GM12892 (cell line): Measurements from ENCODE around the gene SLC38A5. TPM values are rescaled to one million over a fixed set of nuclear protein-coding genes. Genes with fewer than 3 reads are reported as not detected.
"Not testable (repeated sequence)": the region's sequence is repeated elsewhere in the genome, so short reads cannot be mapped to it uniquely, and the experiment has no call there.

ENCODE experiments used
- DNase-seq: peaks from one replicate; pipeline ENCODE4 v3.0.0; 2011; ENCODE audit not compliant: insufficient read length
- FAIRE-seq: peaks from 2 replicates; lab custom pipeline; 2011; peaks lifted over from hg19 to GRCh38; lab: Jason Lieb, UNC
- POLR2A ChIP-seq: IDR thresholded peaks from 2 replicates; pipeline ENCODE4 v1.6.1; 2011; ENCODE audit warnings: low read depth, low read length, control low read depth
- POLR2AphosphoS5 ChIP-seq: IDR thresholded peaks from 2 replicates; pipeline ENCODE4 v1.6.1; 2011; ENCODE audit warnings: low read depth, low read length, control low read depth
- TAF1 ChIP-seq: IDR thresholded peaks from 2 replicates; pipeline ENCODE4 v1.6.1; 2011; ENCODE audit warnings: low read depth, mild to moderate bottlenecking, control low read depth, low read length, borderline replicate concordance
- polyA plus RNA-seq: library from polyadenylated mRNA; unstranded; fragments of >200 nt; gene quantifications from one replicate; pipeline ENCODE4 v1.2.1, GENCODE V29; 2012; ENCODE audit warnings: missing spikeins, inconsistent platforms; ENCODE audit not compliant: missing spikeins

Gene SLC38A5
- polyA plus RNA-seq, result 37.8 TPM

DNA sequence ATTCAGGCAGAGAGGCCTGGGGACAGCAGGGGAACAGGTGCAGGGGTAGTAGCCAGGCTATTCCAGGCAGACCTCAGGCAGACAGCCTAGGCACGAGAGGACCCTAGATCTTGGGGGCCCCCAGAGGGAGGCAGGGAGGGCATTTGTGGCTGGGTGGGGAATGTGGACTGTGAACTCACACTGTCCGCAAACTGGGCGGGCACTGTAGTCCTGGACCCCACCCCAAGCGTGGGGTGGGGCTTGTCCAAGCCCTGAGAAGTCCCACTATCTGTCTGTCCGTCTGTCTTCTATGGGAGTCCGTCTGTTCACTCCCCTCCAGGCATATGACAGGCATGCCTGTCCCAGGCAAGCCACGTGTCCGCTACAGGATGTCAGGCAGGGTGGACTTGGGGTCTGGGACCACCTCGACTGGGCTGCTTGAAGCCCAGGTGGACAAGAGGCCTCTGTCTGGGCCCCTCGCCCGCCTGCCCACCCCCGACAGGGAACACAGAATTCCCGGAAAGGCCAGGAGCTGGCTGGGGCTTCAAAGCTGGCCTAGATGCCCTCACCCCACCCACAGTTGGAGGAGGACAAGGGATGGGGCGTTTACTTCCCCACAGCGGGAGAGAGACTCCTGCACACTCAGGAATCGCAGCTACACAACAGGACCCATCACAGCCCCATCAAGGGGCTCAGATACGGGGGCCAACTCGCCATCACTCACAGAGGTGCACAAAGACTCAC lies at the start of gene SLC38A5:
TSS of gene SLC38A5 (minus strand) at position 151 of the 723 bp plus-strand sequence. CDS start 2,336 bp downstream, outside the sequence.
- DNase-seq, result no peak
- FAIRE-seq, result no peak
- TF ChIP-seq POLR2A (no peak), POLR2AphosphoS5 (no peak), TAF1 (no peak)

DNA sequence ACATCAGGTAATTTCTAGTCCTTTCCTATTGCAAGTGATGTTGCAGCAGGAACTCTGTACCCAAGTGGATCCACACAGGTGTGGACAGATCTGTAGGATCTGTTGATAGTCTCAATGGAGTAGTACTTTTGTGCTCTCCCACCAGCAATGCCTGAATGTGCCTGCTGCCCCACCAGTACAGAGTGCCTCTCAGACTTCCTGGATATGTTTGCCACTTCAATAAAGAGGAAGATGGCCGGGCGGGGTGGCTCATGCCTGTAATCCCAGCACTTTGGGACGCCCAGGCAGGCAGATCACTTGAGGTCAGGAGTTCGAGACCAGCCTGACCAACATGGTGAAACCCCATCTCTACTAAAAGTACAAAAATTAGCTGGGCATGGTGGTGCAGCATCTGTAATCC lies 49.4 kb upstream of the SLC38A5 start:
- not testable (repeated sequence) for DNase-seq, FAIRE-seq

DNA sequence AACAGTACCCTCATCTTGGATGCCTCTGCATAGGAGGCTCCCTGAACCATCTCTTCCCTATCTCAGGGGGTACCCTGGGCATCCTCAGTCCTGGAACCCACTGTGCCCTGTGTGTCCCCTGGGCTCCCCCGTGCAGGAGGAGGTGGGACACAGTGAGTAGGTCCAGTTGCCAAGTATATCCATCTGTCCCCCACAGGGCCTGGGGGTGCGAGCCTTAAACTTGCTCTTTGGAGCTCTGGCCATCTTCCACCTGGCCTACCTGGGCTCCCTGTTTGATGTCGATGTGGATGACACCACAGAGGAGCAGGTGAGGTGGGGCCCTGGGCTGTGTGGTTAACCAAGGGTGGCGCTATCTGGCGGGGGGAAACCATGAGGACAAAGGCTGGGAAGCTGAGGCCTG lies 46.9 kb upstream of the SLC38A5 start:
- TF ChIP-seq POLR2A, result no peak
- no peak for TF ChIP-seq TAF1
- TF ChIP-seq POLR2AphosphoS5, result no peak
- FAIRE-seq (no peak), DNase-seq (no peak)

DNA sequence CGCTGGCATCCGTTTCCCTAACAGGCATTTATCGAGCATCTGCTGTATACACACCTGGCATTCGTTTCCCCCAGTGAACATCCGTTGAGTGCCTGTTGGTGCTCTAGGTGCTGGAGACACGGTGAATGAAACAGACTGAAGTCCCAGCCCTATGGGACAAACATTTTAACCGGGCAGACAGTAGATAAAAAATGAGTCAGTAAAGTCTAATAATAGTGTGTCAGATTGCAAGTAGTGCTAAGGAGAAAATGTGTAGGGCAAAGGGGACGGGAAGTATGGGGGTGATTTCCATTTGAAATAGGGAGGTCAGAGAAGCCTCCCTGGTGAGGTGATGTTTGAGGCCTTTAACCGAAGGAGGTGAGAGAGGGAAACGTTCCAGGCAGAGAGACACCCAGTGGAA lies 46.2 kb upstream of the SLC38A5 start:
- TF ChIP-seq TAF1, result no peak
- TF ChIP-seq POLR2A, result no peak
- TF ChIP-seq POLR2AphosphoS5, result no peak
- no peak for DNase-seq
- no peak for FAIRE-seq

DNA sequence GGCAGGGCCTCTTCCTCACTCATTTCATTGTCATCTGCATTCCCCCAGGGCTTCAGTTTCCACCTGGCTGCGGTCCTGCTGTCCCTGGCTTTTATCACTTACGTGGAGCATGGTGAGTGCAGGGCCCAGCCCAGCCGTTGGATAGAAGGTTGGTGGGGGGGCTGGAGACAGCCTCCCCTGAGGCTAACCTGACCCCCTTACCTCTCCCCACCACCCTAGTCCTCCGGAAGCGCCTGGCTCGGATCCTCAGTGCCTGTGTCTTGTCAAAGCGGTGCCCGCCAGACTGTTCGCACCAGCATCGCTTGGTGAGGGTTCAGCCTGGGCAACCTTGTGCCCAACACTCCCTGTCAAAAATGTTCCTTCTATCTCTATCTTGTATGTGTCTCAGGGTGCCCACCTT lies 45.8 kb upstream of the SLC38A5 start:
- FAIRE-seq (no peak), DNase-seq (no peak)
- no peak for TF ChIP-seq TAF1
- TF ChIP-seq POLR2A, result no peak
- TF ChIP-seq POLR2AphosphoS5, result no peak

DNA sequence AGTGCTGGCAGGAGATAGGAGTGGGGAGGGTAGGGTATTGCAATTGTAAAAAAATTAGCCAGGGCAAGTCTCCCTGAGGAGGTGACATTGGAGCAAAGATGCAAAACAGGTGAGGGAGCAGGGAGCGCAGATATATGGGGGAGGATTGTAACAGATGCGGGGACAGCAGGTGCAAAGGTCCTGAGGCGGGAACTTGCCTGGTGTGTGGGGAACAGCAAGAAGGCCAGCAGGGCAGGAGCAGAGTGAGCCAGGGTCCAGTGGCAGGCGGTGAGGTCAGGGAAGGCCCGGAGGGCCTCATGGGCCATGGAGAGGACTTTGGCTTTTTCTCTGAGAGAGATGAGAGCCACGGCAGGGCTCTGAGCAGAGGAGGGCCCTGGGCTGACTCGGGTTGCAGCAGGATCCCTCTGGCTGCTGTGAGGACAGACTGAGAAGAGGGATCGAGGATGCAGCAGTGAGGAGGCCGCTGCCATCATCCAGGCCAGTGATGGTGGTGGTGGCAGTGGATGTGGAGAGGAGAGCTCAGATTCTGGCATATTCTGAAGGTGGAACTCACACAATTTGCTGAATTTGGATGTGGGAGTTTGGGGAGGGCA lies 44.9 kb upstream of the SLC38A5 start:
- TF ChIP-seq POLR2AphosphoS5 (no peak), TAF1 (no peak), POLR2A (no peak)
- DNase-seq, result no peak
- FAIRE-seq, result no peak

DNA sequence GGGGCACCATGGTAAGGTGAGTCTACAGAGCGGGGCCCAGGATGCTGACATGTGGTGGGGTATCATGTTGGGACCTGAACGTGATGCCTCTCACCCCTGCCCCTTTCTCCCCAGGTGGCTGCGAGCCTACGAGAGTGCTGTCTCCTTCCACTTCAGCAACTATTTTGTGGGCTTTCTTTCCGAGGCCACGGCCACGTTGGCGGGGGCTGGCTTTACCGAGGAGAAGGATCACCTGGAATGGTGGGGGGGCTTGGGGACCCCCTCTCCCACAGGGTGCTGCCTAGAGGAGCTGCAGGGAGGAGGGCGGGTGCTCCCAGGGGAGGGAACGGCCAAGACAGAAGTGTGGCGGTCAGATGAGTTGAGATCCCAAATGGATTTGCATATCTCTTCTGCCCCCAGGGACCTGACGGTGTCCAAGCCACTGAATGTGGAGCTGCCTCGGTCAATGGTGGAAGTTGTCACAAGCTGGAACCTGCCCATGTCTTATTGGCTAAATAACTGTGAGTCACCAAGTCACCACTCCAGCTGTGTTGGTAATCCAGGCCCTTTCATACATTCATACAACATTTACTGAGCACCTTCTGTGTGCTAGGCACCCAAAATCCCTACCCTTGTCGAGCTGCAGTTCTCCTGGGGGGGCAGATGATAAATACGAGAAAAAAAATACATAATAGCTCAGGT lies 44.2 kb upstream of the SLC38A5 start:
- TF ChIP-seq POLR2AphosphoS5 (no peak), TAF1 (no peak), POLR2A (no peak)
- FAIRE-seq (no peak), DNase-seq (no peak)

DNA sequence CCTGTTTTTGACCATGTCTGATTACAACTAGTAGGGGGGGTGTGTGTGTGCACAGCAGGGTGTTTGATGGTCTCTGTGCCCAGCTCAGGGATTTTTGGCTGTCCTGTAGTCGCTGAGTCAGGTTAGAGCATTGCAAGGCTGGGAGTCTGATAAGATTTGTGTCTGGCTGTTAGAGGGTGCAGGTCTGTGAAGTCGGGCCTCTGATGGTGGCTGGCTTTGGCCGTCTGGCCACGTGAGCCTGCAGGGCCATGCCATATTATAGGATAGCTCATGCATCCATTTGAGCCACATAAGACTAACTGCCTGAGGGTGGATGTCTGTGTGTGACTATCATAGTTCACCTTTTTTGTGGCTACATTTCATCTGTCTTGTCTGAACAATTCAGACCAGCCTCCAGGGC lies 43.6 kb upstream of the SLC38A5 start:
- no peak for DNase-seq
- no peak for FAIRE-seq
- TF ChIP-seq POLR2AphosphoS5 (no peak), POLR2A (no peak), TAF1 (no peak)

DNA sequence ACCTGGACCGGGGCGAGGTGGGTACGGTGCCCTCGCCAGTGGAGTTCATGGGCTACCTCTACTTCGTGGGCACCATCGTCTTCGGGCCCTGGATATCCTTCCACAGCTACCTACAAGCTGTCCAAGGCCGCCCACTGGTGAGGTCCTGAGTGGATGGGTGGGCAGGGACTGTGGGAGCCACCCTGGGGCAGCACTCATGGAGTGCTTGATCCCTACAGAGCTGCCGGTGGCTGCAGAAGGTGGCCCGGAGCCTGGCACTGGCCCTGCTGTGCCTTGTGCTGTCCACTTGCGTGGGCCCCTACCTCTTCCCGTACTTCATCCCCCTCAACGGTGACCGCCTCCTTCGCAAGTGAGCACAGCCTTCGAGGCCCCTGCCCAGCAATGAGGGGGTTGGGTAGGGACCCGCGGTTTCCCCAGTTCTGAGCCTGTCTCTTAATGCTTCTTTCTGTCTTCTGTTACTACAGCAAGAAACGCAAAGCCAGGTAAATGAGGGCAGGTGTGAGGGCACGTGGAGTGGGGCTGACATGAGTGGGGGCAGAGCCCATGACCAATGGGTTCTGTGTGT lies 42.4 kb upstream of the SLC38A5 start:
- TF ChIP-seq POLR2AphosphoS5 (no peak), POLR2A (no peak), TAF1 (no peak)
- FAIRE-seq, result no peak
- DNase-seq, result no peak

DNA sequence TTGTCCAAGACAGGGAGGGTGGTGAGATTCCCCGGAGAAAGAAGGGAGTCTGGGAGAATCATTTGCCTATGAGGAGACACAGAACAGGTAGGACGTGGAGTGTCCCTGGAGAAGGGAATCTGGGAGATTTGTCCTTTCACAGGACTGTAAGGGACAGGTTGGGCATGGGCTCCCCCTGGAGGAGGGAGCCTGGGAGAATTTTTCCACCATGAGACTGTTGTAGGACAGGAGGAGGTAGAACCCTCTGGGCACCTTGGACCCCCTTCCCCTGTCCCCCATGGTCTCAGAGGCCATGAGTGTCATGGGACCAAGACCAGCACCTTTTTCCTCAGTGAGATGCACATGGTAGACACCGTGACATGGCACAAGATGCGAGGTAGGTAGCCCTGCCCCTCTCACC lies 41.5 kb upstream of the SLC38A5 start:
- TF ChIP-seq POLR2A (no peak), POLR2AphosphoS5 (no peak), TAF1 (no peak)

DNA sequence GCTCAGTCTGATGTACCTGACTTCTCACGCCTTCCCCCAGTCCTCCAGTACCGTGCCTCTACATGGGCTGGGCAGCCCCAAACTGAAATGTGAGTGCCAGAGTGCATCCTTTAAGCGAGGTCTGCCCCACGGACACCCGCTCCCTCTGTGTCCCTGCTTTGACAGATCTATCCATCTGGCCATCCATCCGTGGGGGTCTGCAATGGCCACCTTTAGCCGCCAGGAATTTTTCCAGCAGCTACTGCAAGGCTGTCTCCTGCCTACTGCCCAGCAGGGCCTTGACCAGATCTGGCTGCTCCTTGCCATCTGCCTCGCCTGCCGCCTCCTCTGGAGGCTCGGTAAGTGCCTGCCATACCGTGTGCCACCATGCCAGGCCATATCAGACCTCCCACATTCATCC lies 39.6 kb upstream of the SLC38A5 start:
- no peak for DNase-seq
- TF ChIP-seq POLR2AphosphoS5 (no peak), TAF1 (no peak), POLR2A (no peak)
- FAIRE-seq, result peak; percentile 54

More for the DNA sequence above, 41.5 kb upstream of the SLC38A5 start:
- no peak for DNase-seq
- FAIRE-seq, result no peak
